HTERT RPE-1 (cell line): ENCODE data around the gene JAZF1.
"Not testable (repeated sequence)": the region's sequence is repeated elsewhere in the genome, so short reads cannot be mapped to it uniquely, and the experiment has no call there.

Source experiments
- in situ Hi-C: fragments of 300-500 bp; cut with MboI; formaldehyde crosslinking; loops from 4 replicates; pipeline ENCODE4 v1.14.3; 2020; ENCODE audit warnings: low sequenced_read_pairs

The JAZF1 gene

GRCh38 chr7:27897001-27897400 lies 283.6 kb downstream of the JAZF1 start:
- in situ Hi-C loops, result no loop called here

GRCh38 chr7:27895551-27895950 lies 285.0 kb downstream of the JAZF1 start:
- in situ Hi-C loops, result no loop called here

GRCh38 chr7:27890205-27890849 lies 290.3 kb downstream of the JAZF1 start:
- in situ Hi-C loops, result no loop called here

DNA sequence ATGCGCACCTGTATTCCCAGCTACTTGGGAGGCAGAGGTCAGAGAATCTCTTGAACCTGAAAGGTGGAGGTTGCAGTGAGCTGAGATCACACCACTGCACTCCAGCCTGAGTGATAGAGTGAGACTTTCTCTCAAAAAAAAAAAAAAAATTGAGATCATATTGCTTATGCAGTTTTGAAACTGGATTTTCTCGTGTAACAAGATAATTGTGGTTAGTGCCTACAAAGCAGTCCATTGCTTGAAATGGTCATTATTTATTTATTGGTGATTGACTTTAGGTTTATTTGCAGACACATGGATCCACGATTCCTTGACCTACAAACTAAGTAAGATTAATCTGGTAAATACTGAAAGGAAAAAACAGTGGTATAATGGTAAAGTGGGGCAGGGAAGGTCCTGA lies 290.8 kb downstream of the JAZF1 start:
- in situ Hi-C loops, result no loop called here

- in situ Hi-C loops, result no loop called here
Observed at GRCh38 chr7:27888736-27889135, 291.9 kb downstream of the JAZF1 start.

GRCh38 chr7:27886710-27887109 lies 293.9 kb downstream of the JAZF1 start:
- in situ Hi-C loops, result not testable (repeated sequence)

DNA sequence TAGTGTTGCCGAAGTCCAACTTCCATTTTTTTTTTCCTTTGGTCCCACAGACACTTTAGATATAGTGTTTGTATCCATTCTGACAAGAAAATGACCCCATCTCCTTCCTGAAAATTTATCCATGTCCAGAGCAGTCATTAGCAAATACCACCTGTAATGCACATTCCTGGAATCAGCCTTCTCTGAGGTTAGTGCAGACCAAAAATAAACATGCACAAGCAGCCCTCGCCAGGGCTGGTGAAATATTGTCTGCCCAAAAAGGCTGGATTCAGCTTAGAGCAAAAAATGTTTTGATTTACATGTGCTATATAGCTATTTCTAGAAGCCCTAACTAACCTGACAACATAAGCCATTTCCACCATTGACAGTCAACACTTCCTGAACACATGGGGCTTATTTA lies 294.9 kb downstream of the JAZF1 start:
- in situ Hi-C loops, result no loop called here

- in situ Hi-C loops, result no loop called here
Observed at GRCh38 chr7:27883696-27884095, 296.9 kb downstream of the JAZF1 start.

GRCh38 chr7:27876756-27877155 lies 303.8 kb downstream of the JAZF1 start:
- in situ Hi-C loops, result no loop called here

DNA sequence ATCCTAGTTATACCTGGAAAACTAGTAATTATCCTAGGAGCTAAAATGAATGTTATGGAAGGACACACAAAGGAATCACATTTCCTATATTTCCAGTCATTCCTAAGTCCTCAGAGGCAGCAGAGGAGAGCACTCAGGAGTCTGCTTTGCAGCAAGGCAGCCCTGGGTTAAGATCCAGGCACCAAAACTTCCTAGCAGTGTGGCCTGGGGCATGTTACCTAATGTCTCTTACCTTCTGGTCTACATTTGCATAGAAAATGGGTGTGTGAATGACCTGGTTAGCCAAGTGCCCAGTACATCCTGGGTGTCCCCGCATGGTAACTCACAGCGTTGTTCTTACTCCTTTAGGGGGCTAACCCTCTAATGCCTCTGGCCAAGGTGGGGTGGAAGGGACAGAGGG lies 304.8 kb downstream of the JAZF1 start:
- in situ Hi-C loops, result no loop called here

- in situ Hi-C loops, result no loop called here
Observed at GRCh38 chr7:27875061-27875460, 305.5 kb downstream of the JAZF1 start.

- in situ Hi-C loops, result no loop called here
Observed at GRCh38 chr7:27873981-27874957, 306.3 kb downstream of the JAZF1 start.

GRCh38 chr7:27872356-27873275 lies 308.0 kb downstream of the JAZF1 start:
- in situ Hi-C loops, result no loop called here

- in situ Hi-C loops, result no loop called here
Observed at GRCh38 chr7:27871866-27872265, 308.7 kb downstream of the JAZF1 start.

- in situ Hi-C loops, result no loop called here
Observed at GRCh38 chr7:27871086-27871485, 309.5 kb downstream of the JAZF1 start.

DNA sequence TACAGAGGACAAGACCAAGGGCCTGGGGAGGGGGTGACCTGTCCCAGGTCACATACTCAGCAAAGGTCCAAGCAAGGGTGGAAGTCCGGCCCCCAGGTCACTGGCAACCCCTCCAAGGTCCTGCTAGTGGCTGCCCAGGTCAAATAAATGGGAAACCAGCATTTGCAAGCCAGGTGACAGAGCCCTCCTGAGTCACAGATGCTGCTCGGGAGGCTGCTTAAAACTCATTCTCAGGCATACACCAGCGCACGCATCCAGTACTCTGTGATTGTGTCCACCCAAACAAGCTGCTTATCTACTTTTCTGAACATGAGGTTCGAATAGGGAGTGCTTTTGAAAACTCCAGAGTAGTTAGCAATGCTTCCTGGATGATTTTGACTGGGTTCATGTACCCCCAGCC lies 310.0 kb downstream of the JAZF1 start:
- in situ Hi-C loops, result no loop called here

GRCh38 chr7:27869056-27869455 lies 311.5 kb downstream of the JAZF1 start:
- in situ Hi-C loops, result no loop called here

DNA sequence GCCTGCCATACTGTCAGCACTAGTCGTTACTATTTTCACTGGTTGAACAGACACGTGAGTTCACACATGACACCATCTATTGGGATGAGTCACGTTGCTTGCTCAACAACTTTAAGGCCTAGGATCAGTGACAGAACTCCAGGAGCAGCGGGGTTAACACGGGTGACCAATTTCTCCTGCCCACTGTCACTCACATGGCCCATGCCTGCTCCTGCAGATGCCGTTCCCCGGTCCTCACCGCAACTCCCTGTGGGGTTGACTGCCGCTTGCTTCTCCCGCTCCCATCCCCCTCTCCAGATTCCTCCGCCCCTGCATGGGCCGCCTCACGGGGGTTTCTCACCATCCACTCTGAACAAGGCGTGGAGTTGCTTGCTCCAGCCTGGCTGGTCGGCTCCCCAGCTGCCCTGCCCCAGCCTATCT lies 312.5 kb downstream of the JAZF1 start:
- in situ Hi-C loops, result no loop called here

DNA sequence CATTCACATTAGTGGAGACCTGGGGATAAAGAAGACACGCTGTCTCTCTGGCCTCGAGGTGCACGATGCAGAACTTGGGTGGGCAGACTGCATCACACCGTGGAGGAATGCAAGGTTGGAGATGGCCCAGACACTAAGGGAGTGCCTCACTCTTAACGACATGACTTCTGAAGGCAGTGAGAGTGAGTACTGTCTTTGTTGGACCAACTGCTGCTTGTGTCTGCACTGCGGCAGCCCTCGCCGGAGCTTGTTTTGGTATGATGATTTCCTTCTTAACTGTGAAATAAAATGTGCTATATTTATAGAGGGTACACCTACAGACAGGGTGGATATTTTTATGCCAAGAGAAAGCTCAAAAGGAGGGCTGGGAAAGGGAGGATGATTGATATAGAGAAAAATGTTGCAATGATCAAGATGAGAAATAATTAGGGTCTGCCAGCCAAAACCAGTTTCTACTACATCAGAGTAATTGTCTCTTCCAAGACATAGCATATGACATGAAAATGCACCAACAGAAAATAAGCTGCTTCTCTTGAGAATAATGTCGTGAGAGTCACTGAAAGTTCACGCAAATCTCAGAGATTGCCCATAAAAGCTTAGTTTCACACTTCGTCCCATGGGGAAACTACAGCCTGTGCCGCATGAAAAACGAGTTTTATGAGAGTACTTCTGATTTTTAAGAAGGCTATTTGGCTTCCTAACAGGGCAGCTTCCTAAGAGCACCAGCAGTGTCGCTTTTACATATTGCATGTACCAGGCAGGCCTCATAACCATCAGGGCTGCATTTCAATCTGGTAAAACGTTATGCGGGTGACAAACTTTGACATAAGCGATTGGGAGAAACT lies 313.5 kb downstream of the JAZF1 start:
- in situ Hi-C loops, result no loop called here

DNA sequence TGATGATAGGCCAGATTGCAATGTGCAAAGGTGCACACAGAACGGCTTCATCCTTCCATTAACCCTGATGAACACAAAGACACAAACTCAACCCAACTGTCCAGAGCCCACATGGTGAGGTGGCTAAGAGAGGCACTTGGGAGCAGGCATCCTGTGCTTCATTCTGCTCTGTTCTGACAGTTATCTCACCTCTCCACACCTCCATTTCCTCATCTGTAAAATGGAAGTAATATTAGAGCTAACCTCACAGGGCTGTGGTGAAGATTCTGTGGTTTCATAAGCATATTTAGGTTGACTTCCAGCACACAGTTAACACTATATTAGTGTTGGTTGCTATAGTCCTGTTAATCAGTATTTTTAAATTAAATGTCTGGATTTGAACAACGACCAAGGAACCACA lies 314.3 kb downstream of the JAZF1 start:
- in situ Hi-C loops, result no loop called here
